Activated CD8-positive, alpha-beta T cell treated with anti-CD3 and anti-CD28 coated beads, Interleukin-2, amount 10 ng/mL, durations not matched to agents 7 days and 5 days (primary cell): ENCODE data around the gene EVL. TPM values are rescaled to one million over a fixed set of nuclear protein-coding genes. Genes with fewer than 3 reads are reported as not detected.

Experiments
- ATAC-seq: fragments of 150-1000 bp; cut with Tn5 transposase; one replicate; pipeline ENCODE4 v1.10.0; 2021; ENCODE audit warnings: moderate library complexity
- CTCF ChIA-PET: fragments of 350-600 bp; sonication (Branson Sonifier 250); formaldehyde crosslinking; loops from one replicate; lab custom pipeline; 2021; ENCODE audit warnings: antibody characterized with exemption; lab: Charles Lee
- POLR2A ChIA-PET: fragments of 350-600 bp; sonication (Branson Sonifier 250); formaldehyde crosslinking; loops from one replicate; lab custom pipeline; 2021; ENCODE audit warnings: antibody characterized with exemption; lab: Charles Lee
- DNase-seq: peaks from one replicate; pipeline ENCODE4 v3.0.0-alpha.2; 2020
- H3K27ac Mint-ChIP-seq: one replicate; pipeline ENCODE4 v1.8.0; 2021; ENCODE audit warnings: mild to moderate bottlenecking, mixed read lengths
- H3K27me3 Mint-ChIP-seq: one replicate; pipeline ENCODE4 v1.8.0; 2021; ENCODE audit warnings: low read depth, mixed read lengths
- H3K36me3 Mint-ChIP-seq: one replicate; pipeline ENCODE4 v1.8.0; 2021; ENCODE audit warnings: low read depth, mixed read lengths
- H3K4me1 Mint-ChIP-seq: one replicate; pipeline ENCODE4 v1.8.0; 2021; ENCODE audit warnings: low read depth, mixed read lengths
- H3K4me3 Mint-ChIP-seq: one replicate; pipeline ENCODE4 v1.8.0; 2021; ENCODE audit warnings: mild to moderate bottlenecking, mixed read lengths
- H3K9me3 Mint-ChIP-seq: one replicate; pipeline ENCODE4 v1.8.0; 2022; ENCODE audit warnings: mixed read lengths; ENCODE audit not compliant: insufficient read depth
- total RNA-seq, 2 experiments: library from RNA; stranded (reverse); gene quantifications; one replicate each; pipeline ENCODE4 v1.2.3, GENCODE V29; 2021

EVL gene
- total RNA-seq, 2 experiments from 2014 or later: 863 to 926 TPM

DNA sequence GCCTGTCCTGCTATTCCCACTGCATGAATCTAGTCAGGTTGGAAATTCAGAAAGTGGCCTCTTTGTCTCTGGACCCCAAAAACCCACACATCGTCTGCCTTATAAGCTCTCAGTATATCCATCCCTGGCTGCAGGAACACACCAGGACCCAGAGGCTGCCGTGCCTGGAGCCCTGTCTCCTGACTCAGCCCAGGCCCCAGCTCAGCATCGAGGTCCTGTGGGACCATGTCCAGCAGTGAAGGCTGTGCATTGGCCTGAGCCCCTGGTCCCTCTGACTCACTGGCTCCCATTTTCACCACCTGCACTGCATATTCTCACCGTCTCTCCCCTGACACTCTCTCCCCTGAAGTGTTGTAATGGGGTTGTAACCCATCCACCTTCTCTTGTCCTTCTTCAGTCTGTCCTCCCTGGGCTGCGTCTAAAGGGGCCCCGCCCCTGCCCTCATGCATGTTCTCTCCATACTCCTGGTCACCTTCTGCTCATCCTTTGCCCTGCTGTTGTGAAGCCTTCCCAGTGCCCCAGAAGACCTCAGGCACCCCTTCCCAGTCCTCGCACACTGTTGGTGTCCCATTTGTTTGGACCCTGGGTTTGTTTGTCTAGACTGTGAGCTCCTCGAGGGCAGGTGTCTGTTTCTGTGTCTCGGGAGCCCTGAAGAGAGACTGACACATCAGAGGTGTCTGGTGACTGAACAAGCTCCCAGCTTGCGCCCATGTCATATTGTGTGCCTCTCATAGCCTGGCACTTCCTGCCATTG, 43.8 kb downstream of the EVL start:
- H3K27me3 Mint-ChIP-seq: no peaks in the 10 kb centered on the region
- no peaks in the 10 kb centered on the region for H3K9me3 Mint-ChIP-seq
- DNase-seq: no peak
- H3K36me3 Mint-ChIP-seq: peaks cover 89% of the 10 kb centered on the region
- CTCF ChIA-PET: interaction anchor here (0.7 to 13.2 kb wide), 18 partner anchors 8 to 127 kb away, joined by 3 to 321 read pairs (median 11); partner anchors contain the start of gene EVL
- ATAC-seq: no peak
- POLR2A ChIA-PET: interaction anchor here (1.1 to 1.9 kb wide), 4 partner anchors 31 to 44 kb away, joined by 3 to 11 read pairs (median 4); partner anchors contain the start of gene EVL
- no peak overlapping the region for H3K4me3 Mint-ChIP-seq
- peaks cover 79% of the 10 kb centered on the region for H3K4me1 Mint-ChIP-seq
- peak overlapping the region; percentile 86 for H3K27ac Mint-ChIP-seq

DNA sequence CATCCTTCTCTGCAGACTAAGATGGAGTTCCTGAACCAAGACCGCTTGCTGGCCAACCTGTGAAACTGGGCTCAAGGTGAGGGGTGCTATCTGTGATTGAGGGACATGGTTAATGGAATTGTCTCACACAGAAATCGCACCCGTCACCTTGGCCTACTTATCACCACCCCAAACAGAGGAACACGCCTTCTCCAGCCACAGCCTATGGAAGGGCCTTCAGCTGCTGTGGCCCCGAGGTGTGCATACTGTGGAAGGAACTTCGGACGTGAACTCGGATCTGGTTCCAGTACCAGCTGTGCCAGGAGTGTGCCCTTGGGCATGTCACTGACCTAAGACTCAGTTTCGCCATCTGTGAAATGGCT, 44.4 kb downstream of the EVL start:
- H3K36me3 Mint-ChIP-seq: peaks cover 85% of the 10 kb centered on the region
- H3K4me3 Mint-ChIP-seq: no peak overlapping the region
- H3K27ac Mint-ChIP-seq: peak overlapping the region; percentile 86
- H3K9me3 Mint-ChIP-seq: no peaks in the 10 kb centered on the region
- ChIA-PET POLR2A (interaction anchor here (1.1 kb wide), 1 partner anchor 45 kb away, joined by 3 read pairs; the partner anchor contains the start of gene EVL), CTCF (interaction anchor here (3.2 to 13.2 kb wide), 5 partner anchors 27 to 126 kb away, joined by 24 to 321 read pairs (median 53); partner anchors contain the start of gene EVL)
- peaks cover 74% of the 10 kb centered on the region for H3K4me1 Mint-ChIP-seq
- ATAC-seq (no peak), DNase-seq (no peak)
- no peaks in the 10 kb centered on the region for H3K27me3 Mint-ChIP-seq

DNA sequence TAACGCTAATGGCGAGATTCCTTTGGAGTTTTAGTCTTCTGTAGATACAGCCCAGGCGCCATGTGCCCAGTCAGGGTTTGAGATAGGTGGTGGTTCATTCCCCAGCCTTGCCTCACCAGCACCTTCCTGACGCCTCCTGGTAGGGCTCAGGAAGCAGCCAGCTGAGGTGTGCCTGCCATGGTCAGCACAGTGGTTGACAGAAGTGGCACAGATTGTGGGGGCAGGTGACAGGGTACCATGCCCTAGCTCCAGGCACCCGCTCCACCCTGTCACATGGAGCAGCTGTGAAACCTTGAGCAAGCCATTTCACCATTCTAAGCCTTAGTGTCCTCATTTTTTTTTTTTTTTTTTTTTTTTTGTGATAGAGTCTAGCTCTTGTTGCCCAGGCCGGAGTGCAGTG, 45.6 kb downstream of the EVL start:
- DNase-seq: no peak
- Mint-ChIP-seq H3K27ac (no peak overlapping the region), H3K36me3 (peaks cover 86% of the 10 kb centered on the region)

DNA sequence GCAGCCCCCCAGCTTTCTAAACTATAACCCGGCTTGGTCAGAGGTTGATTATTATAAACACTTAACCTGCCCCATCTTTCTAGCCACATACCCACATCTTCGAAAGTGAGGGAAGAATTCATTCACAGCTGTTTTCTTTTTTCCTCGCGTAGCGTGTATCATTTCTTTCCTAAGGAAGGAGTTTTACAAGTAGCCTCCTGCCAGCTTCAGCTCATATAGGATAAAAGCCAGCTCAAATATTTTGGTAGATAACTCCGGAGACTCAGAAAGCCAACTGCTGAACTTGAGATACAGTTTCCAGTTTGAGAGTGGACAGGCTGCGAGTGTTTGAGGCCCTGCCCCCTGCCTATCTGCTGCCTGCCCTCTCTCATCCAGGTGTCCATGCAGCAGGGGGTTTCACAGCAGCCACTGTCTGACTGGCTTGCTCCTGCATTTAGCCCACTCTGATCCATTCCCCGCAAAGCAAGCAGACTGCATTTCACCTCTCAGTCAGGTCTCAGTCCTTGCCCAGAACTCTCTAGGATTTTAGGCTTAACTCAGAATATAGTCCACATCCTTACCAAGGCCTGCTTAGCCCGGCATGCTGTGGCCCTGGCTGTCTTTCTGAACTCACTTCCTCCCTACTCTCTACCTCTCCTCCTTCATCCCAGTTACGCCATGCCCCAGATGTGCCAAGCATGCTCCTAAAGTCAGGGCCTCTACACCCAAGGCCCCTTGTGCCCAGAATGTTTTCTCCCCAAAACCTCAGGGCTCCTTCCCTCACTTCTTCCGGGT, 46.9 kb downstream of the EVL start:
- H3K27ac Mint-ChIP-seq: peak overlapping the region; percentile 70
- CTCF ChIA-PET: interaction anchor here (1.1 to 13.2 kb wide), 4 partner anchors 28 to 81 kb away, joined by 3 to 321 read pairs (median 6); partner anchors contain the start of gene EVL
- POLR2A ChIA-PET: interaction anchor here (0.8 to 1.6 kb wide), 2 partner anchors 10 to 44 kb away, joined by 3 to 5 read pairs; no protein-coding TSS in a partner anchor
- H3K4me3 Mint-ChIP-seq: no peak overlapping the region
- DNase-seq: no peak
- H3K4me1 Mint-ChIP-seq: peaks cover 53% of the 10 kb centered on the region
- H3K36me3 Mint-ChIP-seq: peaks cover 81% of the 10 kb centered on the region
- no peaks in the 10 kb centered on the region for H3K9me3 Mint-ChIP-seq
- ATAC-seq: no peak
- H3K27me3 Mint-ChIP-seq: no peaks in the 10 kb centered on the region

More for the DNA sequence above, 45.6 kb downstream of the EVL start:
- ChIA-PET CTCF (interaction anchor here (0.7 to 13.2 kb wide), 5 partner anchors 27 to 128 kb away, joined by 3 to 321 read pairs (median 5); partner anchors contain the start of gene EVL), POLR2A (interaction anchor here (0.5 to 0.7 kb wide), 2 partner anchors 94 to 230 kb away, joined by 3 to 4 read pairs; no protein-coding TSS in a partner anchor)
- H3K4me3 Mint-ChIP-seq: no peak overlapping the region
- H3K27me3 Mint-ChIP-seq: no peaks in the 10 kb centered on the region
- H3K4me1 Mint-ChIP-seq: peaks cover 66% of the 10 kb centered on the region
- ATAC-seq: no peak
- H3K9me3 Mint-ChIP-seq: no peaks in the 10 kb centered on the region

DNA sequence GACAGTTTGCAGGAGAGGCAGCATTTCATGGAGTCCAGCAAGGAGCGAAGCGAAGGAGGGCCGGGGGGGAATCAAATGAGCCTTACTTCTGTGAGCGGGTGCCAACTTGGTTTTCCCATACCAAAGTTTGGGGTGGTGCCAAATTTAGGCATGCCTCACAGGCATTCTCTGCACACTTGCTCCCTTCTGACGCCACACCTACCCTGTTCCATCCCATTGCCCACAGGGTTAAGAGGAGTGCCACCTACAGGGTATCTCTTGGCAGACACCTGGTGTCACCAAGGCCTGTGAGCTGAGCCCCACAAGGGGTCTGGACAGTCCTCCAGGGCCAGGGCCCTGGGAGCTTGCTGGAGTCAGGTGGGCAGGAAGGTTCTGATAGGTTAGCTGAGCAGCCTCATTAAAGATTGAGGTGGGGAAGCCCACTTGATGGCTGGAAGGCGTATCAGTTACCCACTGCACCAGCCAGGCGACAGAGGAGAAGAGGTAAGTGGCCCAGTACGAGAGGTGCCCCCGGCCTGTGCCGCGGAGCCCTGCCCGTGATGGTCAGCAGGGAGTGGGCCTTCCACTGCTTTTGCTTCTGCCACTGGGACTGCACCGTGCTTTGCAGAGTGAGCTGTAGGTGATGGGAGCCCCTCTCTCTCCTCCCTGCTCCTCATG, 49.0 kb downstream of the EVL start:
- ATAC-seq: no peak
- POLR2A ChIA-PET: no interaction called here
- Mint-ChIP-seq H3K27ac (peak overlapping the region; percentile 70), H3K9me3 (no peaks in the 10 kb centered on the region), H3K36me3 (peaks cover 79% of the 10 kb centered on the region), H3K27me3 (no peaks in the 10 kb centered on the region), H3K4me3 (no peak overlapping the region), H3K4me1 (peaks cover 39% of the 10 kb centered on the region)
- CTCF ChIA-PET: interaction anchor here (0.9 to 2.3 kb wide), 2 partner anchors 79 to 131 kb away, joined by 3 to 6 read pairs; no protein-coding TSS in a partner anchor
- DNase-seq: no peak

DNA sequence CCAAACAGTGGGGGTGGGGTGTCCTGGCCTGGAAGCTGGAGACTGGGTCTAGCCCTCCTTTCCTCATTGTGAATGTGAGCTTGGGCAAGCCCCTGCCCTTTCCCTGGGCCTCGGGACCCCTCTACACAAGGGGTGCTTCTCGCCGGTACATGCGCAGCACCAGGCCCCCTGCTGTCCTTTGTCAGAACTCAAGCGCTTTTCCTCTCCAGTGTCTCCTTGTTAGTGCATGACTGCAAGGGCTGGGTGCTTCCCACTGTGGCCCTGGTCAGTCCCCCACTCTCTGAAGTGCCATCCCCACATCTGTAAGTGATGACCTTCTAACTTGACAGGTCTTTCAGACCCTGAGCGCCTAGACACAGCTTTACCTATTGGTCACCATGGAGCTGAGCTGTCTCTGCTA, 50.0 kb downstream of the EVL start:
- Mint-ChIP-seq H3K27ac (no peak overlapping the region), H3K36me3 (peaks cover 81% of the 10 kb centered on the region), H3K4me1 (peaks cover 35% of the 10 kb centered on the region), H3K4me3 (no peak overlapping the region), H3K27me3 (no peaks in the 10 kb centered on the region), H3K9me3 (no peaks in the 10 kb centered on the region)
- CTCF ChIA-PET: interaction anchor here (0.9 to 1.5 kb wide), 3 partner anchors 59 to 132 kb away, joined by 3 to 5 read pairs (median 5); no protein-coding TSS in a partner anchor
- ATAC-seq: no peak
- DNase-seq: no peak
- POLR2A ChIA-PET: no interaction called here

DNA sequence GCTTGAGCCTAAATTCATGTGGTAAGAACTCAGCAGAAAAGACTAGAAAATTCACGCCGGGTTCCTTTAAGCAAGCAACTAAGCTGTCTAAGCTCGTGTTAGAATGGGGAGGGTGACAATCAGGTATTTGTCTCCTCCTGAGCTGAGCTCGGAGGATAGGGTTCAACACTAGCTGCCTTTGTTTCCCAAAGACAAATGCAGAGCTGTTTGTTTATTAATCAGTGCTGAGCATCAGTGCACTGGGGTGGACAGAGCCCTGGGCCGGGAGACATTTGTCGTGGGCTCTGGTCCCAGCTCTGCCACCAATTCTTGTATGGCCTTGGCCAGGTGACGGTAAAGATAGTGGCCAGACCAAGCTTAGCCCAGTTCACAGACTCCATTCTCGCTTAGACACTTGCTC, 50.5 kb downstream of the EVL start:
- Mint-ChIP-seq H3K4me1 (peaks cover 34% of the 10 kb centered on the region), H3K27ac (no peak overlapping the region), H3K9me3 (no peaks in the 10 kb centered on the region), H3K36me3 (peaks cover 80% of the 10 kb centered on the region), H3K27me3 (no peaks in the 10 kb centered on the region), H3K4me3 (no peak overlapping the region)
- no peak for DNase-seq
- ChIA-PET POLR2A (no interaction called here), CTCF (interaction anchor here (1.3 to 1.6 kb wide), 3 partner anchors 8 to 77 kb away, joined by 5 to 7 read pairs (median 5); no protein-coding TSS in a partner anchor)
- no peak for ATAC-seq

DNA sequence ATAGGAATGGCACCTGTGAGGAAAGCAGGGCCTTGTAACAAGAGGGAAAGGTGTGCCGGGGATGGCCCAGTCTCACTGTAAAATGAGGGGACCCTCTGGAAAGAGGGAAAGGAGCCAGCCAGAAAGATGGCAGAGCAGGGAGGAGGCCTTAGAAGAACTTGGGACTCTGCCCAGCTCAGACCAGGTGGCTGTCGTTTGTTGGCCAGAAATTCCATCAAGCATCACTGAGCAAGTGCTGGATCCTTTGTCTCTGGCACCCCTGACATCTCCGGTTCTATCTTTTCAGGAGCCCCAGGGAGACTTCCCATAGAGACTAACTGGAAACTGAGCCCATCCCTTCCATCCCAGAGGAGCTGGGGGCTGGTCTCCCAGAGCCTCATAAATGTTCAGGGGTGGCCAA, 50.9 kb downstream of the EVL start:
- no peak overlapping the region for H3K27ac Mint-ChIP-seq
- ChIA-PET POLR2A (no interaction called here), CTCF (interaction anchor here (1.3 to 1.6 kb wide), 3 partner anchors 8 to 77 kb away, joined by 5 to 7 read pairs (median 5); no protein-coding TSS in a partner anchor)
- H3K4me3 Mint-ChIP-seq: no peak overlapping the region
- H3K36me3 Mint-ChIP-seq: peaks cover 80% of the 10 kb centered on the region
- H3K9me3 Mint-ChIP-seq: no peaks in the 10 kb centered on the region
- DNase-seq (no peak), ATAC-seq (no peak)
- H3K4me1 Mint-ChIP-seq: peaks cover 33% of the 10 kb centered on the region
- H3K27me3 Mint-ChIP-seq: no peaks in the 10 kb centered on the region

DNA sequence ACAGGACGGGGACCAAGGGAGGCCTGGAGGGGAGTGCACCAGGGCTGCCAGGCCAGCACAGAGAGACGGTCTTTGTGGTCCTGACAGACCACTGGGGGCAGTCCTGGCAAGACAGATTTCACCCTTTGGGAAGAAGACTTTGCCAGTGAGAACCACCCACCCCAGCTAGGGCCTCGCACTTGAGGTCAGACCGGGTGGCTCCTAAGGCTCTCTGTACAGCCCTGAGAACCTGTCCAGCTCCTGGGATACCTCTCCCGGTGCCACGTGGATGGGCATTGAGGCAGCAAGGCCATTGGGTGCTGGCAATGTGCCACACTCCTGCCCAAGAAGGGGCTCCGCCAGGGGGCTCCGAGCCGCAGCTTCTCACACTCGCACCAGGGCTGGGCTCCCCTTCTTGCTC, 51.8 kb downstream of the EVL start:
- ChIA-PET CTCF (interaction anchor here (1.6 kb wide), 1 partner anchor 9 kb away, joined by 7 read pairs; no protein-coding TSS in a partner anchor), POLR2A (no interaction called here)
- Mint-ChIP-seq H3K9me3 (no peaks in the 10 kb centered on the region), H3K4me3 (no peak overlapping the region), H3K27me3 (no peaks in the 10 kb centered on the region), H3K4me1 (peaks cover 31% of the 10 kb centered on the region), H3K27ac (no peak overlapping the region), H3K36me3 (peaks cover 76% of the 10 kb centered on the region)
- no peak for DNase-seq
- ATAC-seq: no peak

DNA sequence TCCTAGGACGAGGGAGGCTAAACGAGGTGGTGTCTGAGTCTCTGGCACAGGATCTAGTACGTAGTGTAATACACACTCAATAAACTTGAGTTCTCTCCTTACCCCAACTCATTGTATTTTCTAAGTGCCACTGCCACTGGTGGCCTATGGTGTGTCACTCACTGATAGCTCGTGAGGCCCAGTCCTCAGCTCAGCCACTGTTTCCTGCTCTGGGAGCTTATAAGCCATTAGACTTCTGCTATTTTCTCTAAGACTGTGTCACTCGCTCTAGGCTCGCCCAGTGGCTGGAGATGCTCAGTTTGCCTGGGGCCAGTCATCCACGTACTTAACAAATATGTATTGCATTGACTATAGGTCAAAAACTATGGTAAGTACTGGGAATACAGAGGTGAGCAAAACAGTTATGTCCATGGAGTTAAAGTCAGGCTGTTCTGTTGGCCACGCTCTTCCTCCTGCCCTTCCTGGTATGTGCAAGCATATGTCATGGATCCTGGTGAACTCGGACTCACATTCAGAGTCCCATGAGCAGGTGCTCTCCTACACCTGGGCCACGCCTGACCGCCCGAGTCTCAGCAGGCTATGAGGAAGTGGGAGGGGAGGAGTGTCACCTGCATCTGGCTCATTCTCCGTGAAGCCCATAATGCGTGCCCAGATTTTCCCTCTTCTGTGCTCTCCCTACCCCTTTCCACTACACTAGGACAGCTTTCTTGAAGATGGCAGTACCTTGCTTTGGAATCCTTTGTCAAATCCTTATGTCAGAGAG, 52.6 kb downstream of the EVL start:
- Mint-ChIP-seq H3K27me3 (no peaks in the 10 kb centered on the region), H3K9me3 (no peaks in the 10 kb centered on the region), H3K36me3 (peaks cover 72% of the 10 kb centered on the region), H3K4me3 (no peak overlapping the region), H3K27ac (peak overlapping the region; percentile 62), H3K4me1 (peaks cover 25% of the 10 kb centered on the region)
- no peak for ATAC-seq
- ChIA-PET POLR2A (interaction anchor here (1.0 kb wide), 1 partner anchor 49 kb away, joined by 3 read pairs; no protein-coding TSS in a partner anchor), CTCF (interaction anchor here (1.6 to 1.7 kb wide), 2 partner anchors 10 kb away, joined by 7 to 11 read pairs; no protein-coding TSS in a partner anchor)
- DNase-seq: no peak
